GM19324 (cell line): ENCODE measurements around the gene MYOG.

Source experiments
- ATAC-seq: cut with Tn5 transposase; IDR thresholded peaks from one replicate; pipeline ENCODE4 v1.9.1; 2021; ENCODE audit warnings: mild to moderate bottlenecking, moderate library complexity; ENCODE audit not compliant: unreplicated experiment, low FRiP score

MYOG gene

GRCh38 chr1:203073469-203073868, 12.3 kb downstream of the MYOG start:
- no peak for ATAC-seq

- no peak for ATAC-seq
These were observed 12.9 kb downstream of the MYOG start for GRCh38 chr1:203072911-203073310.

GRCh38 chr1:203072002-203072602, 13.7 kb downstream of the MYOG start:
- no peak for ATAC-seq

- no peak for ATAC-seq
These were observed 16.6 kb downstream of the MYOG start for GRCh38 chr1:203069030-203069747.

- ATAC-seq, result no peak
These were observed 18.8 kb downstream of the MYOG start for GRCh38 chr1:203066965-203067364.

- ATAC-seq, result no peak
These were observed 19.8 kb downstream of the MYOG start for GRCh38 chr1:203065986-203066385.

GRCh38 chr1:203065191-203065590, 20.6 kb downstream of the MYOG start:
- ATAC-seq, result no peak

- ATAC-seq, result no peak
These were observed 22.5 kb downstream of the MYOG start for GRCh38 chr1:203063287-203063686.

- ATAC-seq, result no peak
These were observed 25.7 kb downstream of the MYOG start for GRCh38 chr1:203060115-203060514.

GRCh38 chr1:203059485-203059884, 26.3 kb downstream of the MYOG start:
- no peak for ATAC-seq

GRCh38 chr1:203058676-203058935, 27.2 kb downstream of the MYOG start:
- ATAC-seq, result no peak

- ATAC-seq, result no peak
These were observed 27.7 kb downstream of the MYOG start for GRCh38 chr1:203057911-203058675.

- no peak for ATAC-seq
These were observed 29.3 kb downstream of the MYOG start for GRCh38 chr1:203056516-203056915.

- no peak for ATAC-seq
These were observed 29.8 kb downstream of the MYOG start for GRCh38 chr1:203056012-203056411.

GRCh38 chr1:203055161-203055799, 30.5 kb downstream of the MYOG start:
- ATAC-seq, result no peak

- no peak for ATAC-seq
These were observed 31.2 kb downstream of the MYOG start for GRCh38 chr1:203054642-203055041.

- ATAC-seq, result no peak
These were observed 31.6 kb downstream of the MYOG start for GRCh38 chr1:203054184-203054583.

GRCh38 chr1:203052601-203053000, 33.2 kb downstream of the MYOG start:
- ATAC-seq, result no peak

GRCh38 chr1:203051841-203052324, 33.9 kb downstream of the MYOG start:
- ATAC-seq, result no peak

- ATAC-seq, result no peak
These were observed 35.0 kb downstream of the MYOG start for GRCh38 chr1:203050826-203051225.

- ATAC-seq, result no peak
These were observed 36.1 kb downstream of the MYOG start for GRCh38 chr1:203049576-203050180.
